Myometrial cell (primary cell): ENCODE data around the gene ENPP1. TPM values are rescaled to one million over a fixed set of nuclear protein-coding genes. Genes with fewer than 3 reads are reported as not detected.

Experiments
- total RNA-seq: library from RNA; depleted of rRNA; stranded (reverse); fragments of >200 nt; gene quantifications from 2 replicates; pipeline ENCODE4 v1.2.3, GENCODE V29; 2015

Gene ENPP1
- 5.5 and 6.7 TPM in 2 replicates for total RNA-seq

DNA sequence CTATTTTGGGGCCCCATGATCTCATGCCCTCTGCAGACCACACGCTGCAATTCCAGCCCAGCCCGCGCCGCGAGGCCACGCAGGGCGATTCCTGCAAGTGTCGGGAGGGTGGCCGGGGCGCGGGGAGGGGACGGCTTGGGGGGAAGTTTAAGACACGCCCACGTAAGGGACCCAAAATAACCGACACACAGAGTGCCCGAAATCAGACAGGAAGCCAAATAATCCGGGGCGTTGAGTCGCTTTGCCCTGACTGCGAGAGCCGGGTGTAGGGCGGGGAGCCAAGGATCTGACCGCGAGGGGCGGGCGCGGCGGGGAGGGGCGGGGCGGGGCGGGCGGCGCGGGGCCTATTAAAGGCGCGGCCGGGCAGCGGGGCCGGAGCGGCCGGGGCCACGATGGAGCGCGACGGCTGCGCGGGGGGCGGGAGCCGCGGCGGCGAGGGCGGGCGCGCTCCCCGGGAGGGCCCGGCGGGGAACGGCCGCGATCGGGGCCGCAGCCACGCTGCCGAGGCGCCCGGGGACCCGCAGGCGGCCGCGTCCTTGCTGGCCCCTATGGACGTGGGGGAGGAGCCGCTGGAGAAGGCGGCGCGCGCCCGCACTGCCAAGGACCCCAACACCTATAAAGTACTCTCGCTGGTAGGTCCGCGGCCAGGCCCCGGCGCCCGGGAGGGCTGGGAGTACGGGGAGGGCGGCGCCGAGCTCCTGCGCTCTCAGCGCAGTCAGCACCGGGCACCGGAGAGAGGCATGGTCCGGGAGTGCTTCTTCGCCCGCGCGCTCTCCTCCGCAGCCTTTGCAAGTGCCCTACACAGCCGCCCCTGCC is at the start of gene ENPP1:
Gene ENPP1, plus strand, starts transcription at position 377 of the 816 bp plus-strand sequence. Its CDS starts 16 bp downstream, at position 393.

Other genes starting within 250 kb of the ENPP1 start
- gene ARG1, start 234.8 kb upstream of the ENPP1 start, total RNA-seq = not detected in 2 replicates
- 21.9 and 26.9 TPM in 2 replicates for gene MED23, start 179.8 kb upstream of the ENPP1 start, total RNA-seq
- under 0.01 TPM in 2 replicates for gene ENPP3, start 170.7 kb upstream of the ENPP1 start, total RNA-seq
- gene OR2A4, start 106.6 kb upstream of the ENPP1 start, total RNA-seq = 0.35 TPM in 1 of 2 replicates, not detected in the other
- gene CTAGE9, start 97.0 kb upstream of the ENPP1 start, total RNA-seq = not detected in 2 replicates
- gene CCN2, start 143.4 kb downstream of the ENPP1 start, total RNA-seq = 34.0 and 39.3 TPM in 2 replicates